ENCODE results near the gene GPSM3.
"Not testable (repeated sequence)": the region's sequence is repeated elsewhere in the genome, so short reads cannot be mapped to it uniquely, and the experiment has no call there.

The GPSM3 gene

GRCh38 chr6:32203426-32204267 is 11.2 kb upstream of the GPSM3 start:
- no peak for FAIRE-seq

GRCh38 chr6:32202186-32202585 is 9.7 kb upstream of the GPSM3 start:
- no peak for DNase-seq (ENCODE audit: low spot score)
- FAIRE-seq = no peak

More at GRCh38 chr6:32203426-32204267, 11.2 kb upstream of the GPSM3 start:
- DNase-seq (ENCODE audit: low spot score) = no peak

GRCh38 chr6:32200711-32201475 is 8.4 kb upstream of the GPSM3 start:
- DNase-seq (ENCODE audit: low spot score) (no peak), FAIRE-seq (no peak)

GRCh38 chr6:32198866-32199265 is 6.4 kb upstream of the GPSM3 start:
- DNase-seq (ENCODE audit: low spot score) (no peak), FAIRE-seq (no peak)

GRCh38 chr6:32198345-32198696 is 5.9 kb upstream of the GPSM3 start:
- no peak for FAIRE-seq
- DNase-seq (ENCODE audit: low spot score) = no peak

GRCh38 chr6:32196682-32197616 is 4.5 kb upstream of the GPSM3 start:
- no peak for DNase-seq (ENCODE audit: low spot score)
- no peak for FAIRE-seq

- DNase-seq (ENCODE audit: low spot score) (peak; percentile 52), FAIRE-seq (no peak)
Observed at GRCh38 chr6:32195902-32196681, 3.6 kb upstream of the GPSM3 start.

GRCh38 chr6:32195652-32195901 is 3.1 kb upstream of the GPSM3 start:
- FAIRE-seq (peak; percentile 80), DNase-seq (ENCODE audit: low spot score) (peak; percentile 97)

- FAIRE-seq = no peak
Observed at GRCh38 chr6:32194825-32195651, 2.6 kb upstream of the GPSM3 start.

GRCh38 chr6:32194388-32194787 is 1.9 kb upstream of the GPSM3 start:
- no peak for FAIRE-seq
- no peak for DNase-seq (ENCODE audit: low spot score)

More at GRCh38 chr6:32194825-32195651, 2.6 kb upstream of the GPSM3 start:
- DNase-seq (ENCODE audit: low spot score) = peak; percentile 41

GRCh38 chr6:32193096-32193495 is 653 bp upstream of the GPSM3 start:
- DNase-seq (ENCODE audit: low spot score); FAIRE-seq: not testable (repeated sequence)

- no peak for DNase-seq (ENCODE audit: low spot score)
- FAIRE-seq = no peak
Observed at GRCh38 chr6:32191696-32192607, 491 bp downstream of the GPSM3 start.

GRCh38 chr6:32190911-32191677 is 1.3 kb downstream of the GPSM3 start:
- FAIRE-seq (no peak), DNase-seq (ENCODE audit: low spot score) (no peak)

GRCh38 chr6:32190054-32190851 is 2.2 kb downstream of the GPSM3 start, which contains the start of gene PBX2:
TSS of gene PBX2 (minus strand) at chr6:32190202. CDS start at chr6:32189915, 287 bp downstream.
- DNase-seq (ENCODE audit: low spot score) (peak; percentile 69), FAIRE-seq (no peak)

- DNase-seq (ENCODE audit: low spot score) = no peak
- no peak for FAIRE-seq
Observed at GRCh38 chr6:32189742-32190053, 2.7 kb downstream of the GPSM3 start.

- no peak for FAIRE-seq
- no peak for DNase-seq (ENCODE audit: low spot score)
Observed at GRCh38 chr6:32189069-32189741, 3.2 kb downstream of the GPSM3 start.

Data from RCC 7860 (cell line).